Measurements from ENCODE around the gene ZNF747.
A peak's percentile ranks its signal among the peaks of the same experiment; 100 is the strongest.
"Not testable (repeated sequence)": the region's sequence is repeated elsewhere in the genome, so short reads cannot be mapped to it uniquely, and the experiment has no call there.

Gene ZNF747

GRCh38 chr16:30532285-30533145 is 2.1 kb downstream of the ZNF747 start:
- no peak for DNase-seq

GRCh38 chr16:30530163-30531037 is 4.3 kb downstream of the ZNF747 start:
- DNase-seq = no peak

- DNase-seq = no peak
These were observed 5.7 kb downstream of the ZNF747 start for GRCh38 chr16:30528799-30529457.

GRCh38 chr16:30527635-30528178 is 7.0 kb downstream of the ZNF747 start:
- peak; percentile 55 for DNase-seq

GRCh38 chr16:30526823-30527634 is 7.6 kb downstream of the ZNF747 start:
- DNase-seq = peak; percentile 98

- DNase-seq = peak; percentile 48
These were observed 8.4 kb downstream of the ZNF747 start, which contains the start of gene ZNF768 for GRCh38 chr16:30526137-30526822. Gene ZNF768 (minus strand): TSS chr16:30526566. CDS start chr16:30526413, 153 bp downstream.

- DNase-seq = no peak
These were observed 8.9 kb downstream of the ZNF747 start for GRCh38 chr16:30525844-30526136.

- no peak for DNase-seq
These were observed 9.8 kb downstream of the ZNF747 start for GRCh38 chr16:30524575-30525568.

- DNase-seq = no peak
These were observed 10.7 kb downstream of the ZNF747 start for GRCh38 chr16:30523768-30524574.

GRCh38 chr16:30522702-30523463 is 11.8 kb downstream of the ZNF747 start:
- DNase-seq = not testable (repeated sequence)

- no peak for DNase-seq
These were observed 12.6 kb downstream of the ZNF747 start for GRCh38 chr16:30521873-30522641.

GRCh38 chr16:30521476-30521872 is 13.2 kb downstream of the ZNF747 start:
- no peak for DNase-seq

GRCh38 chr16:30519120-30520049 is 15.3 kb downstream of the ZNF747 start:
- no peak for DNase-seq

- DNase-seq = no peak
These were observed 16.1 kb downstream of the ZNF747 start for GRCh38 chr16:30518552-30518951.

- DNase-seq = no peak
These were observed 19.4 kb downstream of the ZNF747 start for GRCh38 chr16:30515275-30515674.

GRCh38 chr16:30511509-30511908 is 23.1 kb downstream of the ZNF747 start:
- DNase-seq = no peak
